MCF 10A (cell line): ENCODE measurements around the gene UGGT2. TPM values are rescaled to one million over a fixed set of nuclear protein-coding genes. Genes with fewer than 3 reads are reported as not detected.
"Not testable (repeated sequence)": the region's sequence is repeated elsewhere in the genome, so short reads cannot be mapped to it uniquely, and the experiment has no call there.

Experiments
- BruUV-seq: library from RNA; stranded (reverse); fragments of 400-500 nt; replicated peaks from 2 replicates; lab custom pipeline; 2021; lab: Mats Ljungman, UMichigan
- CTCF ChIA-PET: fragments of 300-600 bp; sonication (Branson Sonifier 250); formaldehyde crosslinking; extraction: SDS; loops from one replicate; lab custom pipeline; 2021; ENCODE audit warnings: antibody characterized with exemption, inconsistent platforms; lab: Yijun Ruan, JAX
- POLR2A ChIA-PET: fragments of 300-600, 350-650 bp; sonication (Branson Sonifier 250); formaldehyde crosslinking; extraction: SDS; loops from one replicate; lab custom pipeline; 2020; ENCODE audit warnings: antibody characterized with exemption, inconsistent platforms; lab: Yijun Ruan, JAX
- DNase-seq: peaks from one replicate; pipeline ENCODE4 v3.0.0-alpha.2; 2018; ENCODE audit not compliant: unreplicated experiment
- H3K27ac Mint-ChIP-seq: one replicate; pipeline ENCODE4 v1.8.0; 2022; ENCODE audit warnings: mild to moderate bottlenecking, low read depth, mixed read lengths; ENCODE audit not compliant: unreplicated experiment
- H3K27me3 Mint-ChIP-seq: one replicate; pipeline ENCODE4 v1.8.0; 2022; ENCODE audit warnings: mixed read lengths; ENCODE audit not compliant: insufficient read depth, unreplicated experiment
- H3K36me3 Mint-ChIP-seq: one replicate; pipeline ENCODE4 v1.8.0; 2022; ENCODE audit warnings: mild to moderate bottlenecking, moderate library complexity, mixed read lengths; ENCODE audit not compliant: insufficient read depth, unreplicated experiment
- H3K4me1 Mint-ChIP-seq: one replicate; pipeline ENCODE4 v1.8.0; 2022; ENCODE audit warnings: mixed read lengths; ENCODE audit not compliant: insufficient read depth, unreplicated experiment
- H3K4me3 Mint-ChIP-seq: one replicate; pipeline ENCODE4 v1.8.0; 2022; ENCODE audit warnings: mild to moderate bottlenecking, moderate library complexity, mixed read lengths; ENCODE audit not compliant: unreplicated experiment
- H3K9me3 Mint-ChIP-seq: one replicate; pipeline ENCODE4 v1.8.0; 2022; ENCODE audit warnings: mixed read lengths; ENCODE audit not compliant: unreplicated experiment
- CTCF ChIP-seq: fragments of 200-600 bp; IDR thresholded peaks from one replicate; pipeline ENCODE4 v1.8.0; 2022; ENCODE audit warnings: antibody characterized with exemption, mild to moderate bottlenecking; ENCODE audit not compliant: unreplicated experiment
- intact Hi-C: fragments of 100-400 bp; cut with micrococcal nuclease; formaldehyde crosslinking; loops from 2 replicates; pipeline ENCODE4 v1.14.1; 2022
- total RNA-seq: library from RNA; stranded (reverse); gene quantifications from 2 replicates; pipeline ENCODE4 v1.2.3, GENCODE V29; 2022

UGGT2 gene
- total RNA-seq, 1 experiment from 2014 or later = 54.0 TPM

- H3K27me3 Mint-ChIP-seq = no peaks in the 10 kb centered on the region
- CTCF ChIA-PET = interaction anchor here (0.7 to 1.4 kb wide), 3 partner anchors 11 to 20 kb away, joined by 3 to 6 read pairs (median 5); no protein-coding TSS in a partner anchor
- no peak for TF ChIP-seq CTCF
- H3K27ac Mint-ChIP-seq = no peak overlapping the region
- intact Hi-C loops = no loop called here
- H3K9me3 Mint-ChIP-seq = no peaks in the 10 kb centered on the region
- H3K4me1 Mint-ChIP-seq = no peaks in the 10 kb centered on the region
- POLR2A ChIA-PET = no interaction called here
- BruUV-seq = no TSS peak
- H3K4me3 Mint-ChIP-seq = no peak overlapping the region
- H3K36me3 Mint-ChIP-seq = peaks cover 7% of the 10 kb centered on the region
- no peak for DNase-seq
These were observed 53.1 kb downstream of the UGGT2 start for GRCh38 chr13:96000069-96000468.

GRCh38 chr13:95987841-95988240, 65.4 kb downstream of the UGGT2 start:
- Mint-ChIP-seq H3K4me3 (no peak overlapping the region), H3K36me3 (peaks cover 10% of the 10 kb centered on the region), H3K27me3 (no peaks in the 10 kb centered on the region), H3K9me3 (no peaks in the 10 kb centered on the region), H3K4me1 (no peaks in the 10 kb centered on the region), H3K27ac (no peak overlapping the region)
- POLR2A ChIA-PET = no interaction called here
- intact Hi-C loops = no loop called here
- BruUV-seq = no TSS peak
- CTCF ChIA-PET = interaction anchor here (0.6 to 0.9 kb wide), 3 partner anchors 14 to 1500 kb away, joined by 3 read pairs; no protein-coding TSS in a partner anchor
- TF ChIP-seq CTCF = no peak
- no peak for DNase-seq

- no peak for TF ChIP-seq CTCF
- Mint-ChIP-seq H3K9me3 (peaks cover 7% of the 10 kb centered on the region), H3K27ac (no peak overlapping the region), H3K4me3 (no peak overlapping the region), H3K27me3 (no peaks in the 10 kb centered on the region), H3K4me1 (no peaks in the 10 kb centered on the region), H3K36me3 (peaks cover 19% of the 10 kb centered on the region)
- ChIA-PET POLR2A (no interaction called here), CTCF (interaction anchor here (0.7 to 1.7 kb wide), 8 partner anchors 9 to 740 kb away, joined by 3 to 10 read pairs (median 4); no protein-coding TSS in a partner anchor)
- peak; percentile 8 for DNase-seq
- BruUV-seq = no TSS peak
- intact Hi-C loops = no loop called here
These were observed 71.1 kb downstream of the UGGT2 start for GRCh38 chr13:95982144-95982543.

GRCh38 chr13:95972651-95973050, 80.5 kb downstream of the UGGT2 start:
- H3K27me3 Mint-ChIP-seq, POLR2A ChIA-PET, H3K4me1 Mint-ChIP-seq, H3K27ac Mint-ChIP-seq, H3K36me3 Mint-ChIP-seq, BruUV-seq, DNase-seq, H3K4me3 Mint-ChIP-seq, H3K9me3 Mint-ChIP-seq, intact Hi-C loops: not testable (repeated sequence)
- CTCF ChIA-PET = interaction anchor here (1.0 to 1.9 kb wide), 4 partner anchors 9 to 348 kb away, joined by 3 to 10 read pairs (median 5); no protein-coding TSS in a partner anchor
